ELF-1 (cell line): ENCODE data around the gene NOM1.

ENCODE experiments used
- DNase-seq: peaks from one replicate; pipeline ENCODE4 v3.0.0-alpha.2; 2016; ENCODE audit warnings: low read depth, low spot score

Gene NOM1

GRCh38 chr7:157017603-157018327 is 68.3 kb downstream of the NOM1 start:
- peak; percentile 32 for DNase-seq

DNA sequence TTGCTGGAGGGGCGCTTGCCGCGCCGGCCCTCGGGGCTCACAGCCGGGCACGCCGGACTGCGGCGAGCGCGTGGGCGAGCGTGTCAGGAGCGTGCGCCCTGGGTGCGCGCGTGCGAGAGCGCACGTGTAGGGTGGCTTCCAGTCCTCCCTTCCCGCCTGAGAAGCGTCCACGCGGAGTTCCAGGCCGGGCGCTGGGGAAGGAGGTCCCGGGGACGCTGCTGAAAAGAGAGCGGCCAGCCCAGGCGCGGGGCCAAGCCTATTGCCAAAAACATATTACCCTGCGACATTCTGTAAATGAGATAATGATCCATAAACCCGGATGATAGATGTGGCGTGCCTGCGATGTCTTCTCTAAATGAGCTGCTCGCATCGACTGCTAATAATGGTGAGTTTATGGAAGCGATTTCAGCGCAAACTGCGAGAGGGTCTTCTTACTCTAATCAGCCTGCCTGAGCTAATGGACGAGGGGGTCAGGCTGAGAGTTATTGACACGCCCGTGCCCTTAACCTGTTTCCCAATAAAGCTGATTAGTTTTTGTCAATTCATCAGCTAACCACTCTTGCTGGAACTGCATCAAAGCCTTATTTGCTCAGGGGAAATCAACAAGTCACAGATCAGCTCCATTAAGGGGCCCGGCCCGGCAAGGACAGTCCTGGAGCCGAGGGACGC is 69.0 kb downstream of the NOM1 start:
- peak; percentile 25 for DNase-seq

GRCh38 chr7:157018997-157019608 is 69.6 kb downstream of the NOM1 start:
- peak; percentile 39 for DNase-seq

DNA sequence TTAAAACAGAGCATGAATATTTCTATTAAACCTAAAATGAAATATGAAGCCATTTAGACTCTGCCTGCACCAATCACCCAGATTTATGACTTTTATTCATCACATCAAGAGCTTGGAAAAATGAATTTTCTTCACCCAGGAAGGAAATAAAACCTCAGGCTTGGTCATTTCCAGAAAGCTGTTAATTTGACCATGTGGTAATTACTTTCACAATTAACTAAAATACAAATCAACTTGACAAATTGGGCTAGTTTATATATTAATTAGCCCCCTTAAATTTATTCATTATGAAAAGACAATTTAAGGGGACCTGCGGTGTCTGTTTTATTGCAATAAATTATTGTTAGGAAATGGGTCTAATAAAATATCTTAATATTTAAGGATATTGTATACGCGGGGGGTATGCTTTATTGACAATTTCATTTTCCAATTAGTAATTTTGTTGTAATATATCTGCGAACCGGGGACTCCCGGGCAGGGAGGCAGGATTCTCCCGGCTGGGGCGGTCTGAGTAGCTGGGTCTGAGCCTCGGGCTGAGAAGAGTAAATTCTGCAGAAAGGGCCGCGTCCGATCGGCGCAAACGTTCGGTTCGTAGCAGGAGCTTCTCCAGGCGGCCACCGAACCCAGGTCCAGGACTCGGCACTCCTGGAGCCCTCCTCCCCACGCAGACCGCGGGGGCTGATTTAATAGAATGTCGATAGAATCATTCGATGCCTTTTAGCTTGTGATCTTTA is 70.4 kb downstream of the NOM1 start:
- DNase-seq, result peak; percentile 20

DNA sequence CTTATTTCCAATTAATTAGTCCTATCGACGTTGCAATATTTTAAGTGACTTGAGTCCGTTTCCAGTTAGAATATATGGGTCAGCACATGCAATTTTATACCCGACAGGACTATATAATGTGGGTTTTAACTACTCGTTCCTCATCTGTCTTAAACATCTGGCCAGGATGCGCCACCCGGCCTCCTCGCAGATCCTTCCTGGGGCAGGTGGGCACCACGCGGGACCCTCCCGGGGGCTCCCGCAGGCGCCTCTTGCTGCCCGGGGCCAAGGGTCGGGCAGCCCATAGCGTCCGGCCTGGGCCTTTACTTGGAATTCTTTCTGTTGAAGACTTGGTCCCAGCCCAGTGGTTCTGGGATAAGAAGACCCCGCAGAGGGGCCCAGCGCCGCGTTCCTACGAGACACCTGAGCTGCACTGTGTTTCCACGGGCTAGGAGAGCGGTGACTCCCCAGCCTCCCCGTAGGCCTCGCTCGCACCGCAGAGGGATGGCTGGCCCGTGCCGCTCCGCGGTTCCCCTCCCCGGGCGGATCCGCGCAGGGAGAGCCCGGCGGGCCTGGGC is 71.1 kb downstream of the NOM1 start:
- DNase-seq, result peak; percentile 31

DNA sequence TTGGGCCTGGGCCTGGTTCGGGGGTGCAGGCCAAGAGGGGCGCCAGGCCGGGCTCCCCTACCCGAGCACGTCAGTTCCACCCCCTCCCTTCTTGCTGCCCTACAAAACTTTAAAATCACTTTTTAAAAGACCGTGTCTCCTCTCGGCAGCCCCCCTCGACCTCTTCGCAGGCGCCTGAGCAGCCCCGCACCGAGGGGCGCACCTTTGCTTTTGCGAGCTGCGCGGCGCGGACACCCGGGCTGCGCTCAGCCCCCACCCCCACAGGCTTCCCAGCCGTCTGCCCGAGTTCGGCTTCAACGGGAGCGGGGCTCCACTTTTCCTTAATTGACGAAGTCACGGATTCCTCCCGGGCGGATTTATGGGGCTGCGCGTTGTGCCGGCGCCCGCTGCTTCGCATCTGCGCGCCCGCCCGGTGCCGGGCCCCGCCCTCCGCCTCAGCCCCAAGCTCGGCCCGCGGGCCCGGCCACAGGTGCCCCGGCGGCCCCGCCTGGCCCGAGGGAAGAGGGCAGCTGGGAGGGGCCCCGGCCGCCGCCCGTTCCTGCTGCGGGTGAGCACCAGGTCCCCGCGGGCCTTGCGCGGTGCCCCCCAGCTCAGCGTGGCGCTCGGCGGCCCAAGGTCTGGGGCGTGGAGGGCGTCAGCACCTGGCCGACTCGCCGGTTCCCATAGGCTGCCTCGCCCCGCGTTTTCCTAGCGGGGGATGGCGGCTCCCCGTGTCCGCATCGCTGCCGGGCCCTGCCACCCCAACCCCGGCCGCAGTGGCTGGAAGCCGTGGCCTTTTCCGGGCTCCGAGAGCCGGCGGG is 71.8 kb downstream of the NOM1 start:
- peak; percentile 37 for DNase-seq

- peak; percentile 15 for DNase-seq
These were observed 72.6 kb downstream of the NOM1 start for GRCh38 chr7:157021871-157022680.
